Neural crest cell (in vitro differentiated cells): ENCODE measurements around the gene PPM1L. TPM values are rescaled to one million over a fixed set of nuclear protein-coding genes. Genes with fewer than 3 reads are reported as not detected.

Experiments used
- DNase-seq: peaks from one replicate; pipeline ENCODE4 v3.0.0; 2021; ENCODE audit warnings: low read depth, mixed read lengths, low spot score
- H3K27ac Mint-ChIP-seq: one replicate; pipeline ENCODE4 v1.8.0; 2021; ENCODE audit warnings: mild to moderate bottlenecking, mixed read lengths; ENCODE audit not compliant: unreplicated experiment
- H3K27me3 Mint-ChIP-seq: 2 replicates; pipeline ENCODE4 v1.8.0; 2021; ENCODE audit warnings: low read depth, mild to moderate bottlenecking, mixed read lengths
- H3K36me3 Mint-ChIP-seq: 2 replicates; pipeline ENCODE4 v1.8.0; 2021; ENCODE audit warnings: low read depth, mild to moderate bottlenecking, mixed read lengths
- H3K4me1 Mint-ChIP-seq: 2 replicates; pipeline ENCODE4 v1.8.0; 2021; ENCODE audit warnings: mixed read lengths
- H3K4me3 Mint-ChIP-seq: one replicate; pipeline ENCODE4 v1.8.0; 2021; ENCODE audit warnings: mild to moderate bottlenecking, mixed read lengths
- H3K9me3 Mint-ChIP-seq: 2 replicates; pipeline ENCODE4 v1.8.0; 2021; ENCODE audit warnings: mixed read lengths
- CTCF ChIP-seq: fragments of 200-600 bp; sonication (generic); conservative IDR thresholded peaks from 2 replicates; pipeline ENCODE4 v1.5.0; 2021; ENCODE audit warnings: antibody characterized with exemption, mild to moderate bottlenecking
- total RNA-seq: library from RNA; stranded (reverse); gene quantifications from 2 replicates; pipeline ENCODE4 v1.2.1, GENCODE V29; 2021

The PPM1L gene
- total RNA-seq, 1 donor from 2014 or later: 34.3 TPM

DNA sequence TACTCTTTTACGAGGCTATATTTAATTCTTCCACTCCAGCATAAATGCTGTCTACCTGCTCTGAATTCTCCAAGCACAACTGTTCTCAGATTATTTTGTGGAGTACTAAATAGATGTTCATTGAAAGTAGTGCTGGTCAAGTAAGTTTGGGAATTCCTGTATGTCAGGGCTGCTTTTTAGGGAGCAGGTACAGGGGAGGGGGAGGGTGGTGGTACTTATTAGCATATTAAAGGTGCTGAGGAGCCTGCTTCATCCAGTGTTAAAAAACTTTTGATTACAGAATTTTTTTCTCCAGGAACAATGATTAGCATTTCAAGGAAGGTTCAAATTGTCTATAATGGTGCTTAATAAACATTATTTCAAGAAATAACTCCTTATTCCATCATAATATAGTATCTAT, 59.2 kb downstream of the PPM1L start:
- no peak overlapping the region for H3K27ac Mint-ChIP-seq
- no peak overlapping the region for H3K4me3 Mint-ChIP-seq
- no peaks in the 10 kb centered on the region for H3K27me3 Mint-ChIP-seq
- H3K4me1 Mint-ChIP-seq: peaks cover 4% of the 10 kb centered on the region
- no peaks in the 10 kb centered on the region for H3K36me3 Mint-ChIP-seq
- H3K9me3 Mint-ChIP-seq: no peaks in the 10 kb centered on the region
- DNase-seq: no peak
- TF ChIP-seq CTCF: no peak

GRCh38 chr3:160820022-160820421, 64.0 kb downstream of the PPM1L start:
- H3K27ac Mint-ChIP-seq: no peak overlapping the region
- no peaks in the 10 kb centered on the region for H3K9me3 Mint-ChIP-seq
- H3K36me3 Mint-ChIP-seq: no peaks in the 10 kb centered on the region
- TF ChIP-seq CTCF: no peak
- H3K27me3 Mint-ChIP-seq: no peaks in the 10 kb centered on the region
- peaks cover 6% of the 10 kb centered on the region for H3K4me1 Mint-ChIP-seq
- no peak for DNase-seq
- H3K4me3 Mint-ChIP-seq: no peak overlapping the region

DNA sequence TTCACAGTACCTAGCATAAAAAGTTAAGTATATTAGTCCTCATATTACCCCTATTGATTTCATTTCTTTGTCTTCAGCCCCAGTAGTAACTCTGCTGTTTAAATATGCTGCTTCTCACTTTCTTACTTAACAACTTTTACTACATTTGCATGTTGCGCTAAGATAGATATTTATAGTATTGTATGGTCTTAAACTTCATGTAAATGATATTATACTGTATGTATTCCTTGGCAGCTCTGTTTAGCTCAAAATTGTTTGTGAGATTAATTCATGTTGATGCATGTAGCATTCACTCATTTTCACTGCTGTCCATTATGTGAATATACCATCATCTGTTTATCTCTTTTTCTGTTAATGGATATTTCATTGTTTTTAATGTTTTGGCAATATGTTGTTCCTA, 64.4 kb downstream of the PPM1L start:
- Mint-ChIP-seq H3K9me3 (no peaks in the 10 kb centered on the region), H3K27me3 (no peaks in the 10 kb centered on the region), H3K4me3 (no peak overlapping the region), H3K36me3 (no peaks in the 10 kb centered on the region), H3K4me1 (peaks cover 8% of the 10 kb centered on the region), H3K27ac (no peak overlapping the region)
- DNase-seq: no peak
- TF ChIP-seq CTCF: no peak

DNA sequence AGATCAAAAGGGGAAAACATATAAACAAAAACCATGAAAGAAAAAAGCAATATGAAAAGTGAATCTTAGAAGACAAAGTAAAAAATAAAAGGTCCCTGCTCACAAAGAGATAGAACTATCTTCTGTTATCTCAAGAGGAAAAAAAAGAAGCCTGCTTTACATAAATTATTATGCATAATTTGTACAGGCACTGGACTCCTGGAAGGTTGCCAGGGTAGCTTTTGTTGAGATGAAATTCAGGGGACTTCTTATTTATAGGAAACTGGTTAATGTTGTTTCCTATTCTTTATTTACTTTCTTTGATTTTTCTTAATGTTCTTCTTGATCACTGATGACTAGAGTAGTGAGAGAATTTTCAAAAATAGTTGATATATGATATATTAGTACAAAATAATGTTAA, 66.9 kb downstream of the PPM1L start:
- Mint-ChIP-seq H3K4me3 (no peak overlapping the region), H3K36me3 (no peaks in the 10 kb centered on the region), H3K27ac (no peak overlapping the region), H3K9me3 (no peaks in the 10 kb centered on the region), H3K4me1 (peaks cover 13% of the 10 kb centered on the region), H3K27me3 (no peaks in the 10 kb centered on the region)
- no peak for TF ChIP-seq CTCF
- DNase-seq: no peak

- TF ChIP-seq CTCF: no peak
- H3K4me3 Mint-ChIP-seq: no peak overlapping the region
- no peaks in the 10 kb centered on the region for H3K27me3 Mint-ChIP-seq
- H3K36me3 Mint-ChIP-seq: no peaks in the 10 kb centered on the region
- no peaks in the 10 kb centered on the region for H3K9me3 Mint-ChIP-seq
- H3K27ac Mint-ChIP-seq: no peak overlapping the region
- DNase-seq: no peak
- peaks cover 18% of the 10 kb centered on the region for H3K4me1 Mint-ChIP-seq
Observed at GRCh38 chr3:160825311-160825800, 69.3 kb downstream of the PPM1L start.

DNA sequence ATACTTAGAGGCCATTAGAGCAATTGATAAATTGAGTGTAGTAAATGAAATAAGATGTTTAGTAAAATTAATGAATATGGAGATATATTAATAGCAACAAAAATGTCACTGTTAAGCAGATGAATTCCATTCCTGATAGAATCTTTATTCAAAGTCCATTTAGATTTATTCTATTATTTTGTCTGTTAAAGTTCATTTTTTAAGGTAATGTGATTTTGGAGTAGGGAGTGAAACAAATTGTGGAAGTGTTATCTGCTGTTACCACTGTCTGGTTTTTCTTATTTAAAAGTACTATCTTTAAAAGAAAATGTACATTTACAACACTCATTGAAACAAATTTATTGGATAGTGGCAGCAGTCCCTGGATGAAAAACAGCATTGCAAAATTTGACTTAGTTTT, 70.4 kb downstream of the PPM1L start:
- no peak overlapping the region for H3K27ac Mint-ChIP-seq
- no peaks in the 10 kb centered on the region for H3K36me3 Mint-ChIP-seq
- no peak overlapping the region for H3K4me3 Mint-ChIP-seq
- peaks cover 18% of the 10 kb centered on the region for H3K4me1 Mint-ChIP-seq
- no peaks in the 10 kb centered on the region for H3K27me3 Mint-ChIP-seq
- H3K9me3 Mint-ChIP-seq: no peaks in the 10 kb centered on the region
- no peak for DNase-seq
- no peak for TF ChIP-seq CTCF
